H1 (cell line): ENCODE measurements around the gene CFAP97D2. TPM values are rescaled to one million over a fixed set of nuclear protein-coding genes. Genes with fewer than 3 reads are reported as not detected.

Experiments
- CTCF ChIA-PET: fragments of 300-600 bp; sonication (Branson Sonifier 250); formaldehyde crosslinking; loops from one replicate; lab custom pipeline; 2021; ENCODE audit not compliant: partially characterized antibody; lab: Charles Lee
- POLR2A ChIA-PET: fragments of 300-600 bp; sonication (Branson Sonifier 250); formaldehyde crosslinking; loops from one replicate; lab custom pipeline; 2021; ENCODE audit warnings: inconsistent platforms; ENCODE audit not compliant: partially characterized antibody; lab: Charles Lee
- DNase-seq, 2 experiments: peaks; one replicate each; pipeline versions ENCODE4 v3.0.0 to v3.0.0-alpha.2; 2010 to 2022; ENCODE audit warnings: low spot score in 2 of 2, low read depth in 1 of 2, mixed read lengths in 1 of 2
- FAIRE-seq: peaks from 2 replicates; lab custom pipeline; 2011; peaks lifted over from hg19 to GRCh38; lab: Jason Lieb, UNC
- H2AFZ ChIP-seq: 2 replicates; pipeline ENCODE4 v1.8.1; 2012; ENCODE audit warnings: low read length, inconsistent platforms
- H2AK5ac ChIP-seq: 2 replicates; pipeline ENCODE4 v1.6.1; 2013; ENCODE audit warnings: low read depth, low read length
- H2BK120ac ChIP-seq: replicated peaks from 2 replicates; pipeline ENCODE3; 2013; ENCODE audit warnings: low read depth, low read length, inconsistent platforms
- H2BK12ac ChIP-seq: 2 replicates; pipeline ENCODE4 v1.6.1; 2013; ENCODE audit warnings: low read depth, low read length
- H2BK15ac ChIP-seq: 2 replicates; pipeline ENCODE4 v1.6.1; 2013; ENCODE audit warnings: low read length
- H2BK20ac ChIP-seq: 2 replicates; pipeline ENCODE4 v1.6.1; 2013; ENCODE audit warnings: low read length
- H2BK5ac ChIP-seq: 2 replicates; pipeline ENCODE4 v1.6.1; 2013; ENCODE audit warnings: low read depth, low read length
- H3K14ac ChIP-seq: 2 replicates; pipeline ENCODE4 v1.6.1; 2013; ENCODE audit warnings: inconsistent platforms; ENCODE audit not compliant: insufficient read length
- H3K18ac ChIP-seq: 2 replicates; pipeline ENCODE4 v1.6.1; 2013; ENCODE audit warnings: low read length; ENCODE audit errors: extremely low read depth
- H3K23ac ChIP-seq: 2 replicates; pipeline ENCODE4 v1.6.1; 2013; ENCODE audit warnings: inconsistent platforms; ENCODE audit not compliant: insufficient read length
- H3K23me2 ChIP-seq: 2 replicates; pipeline ENCODE4 v1.6.1; 2013; ENCODE audit warnings: low read depth, low read length
- H3K27ac ChIP-seq: 2 replicates; pipeline ENCODE4 v1.6.1; 2011; ENCODE audit warnings: low read depth, low read length, inconsistent platforms
- H3K27me3 ChIP-seq, 4 experiments: replicated peaks in 1 of 4; 1 replicate in 1 of 4; 2 replicates in 3 of 4; pipeline versions ENCODE4 v1.6.1 to v1.8.1; 2011 to 2013; ENCODE audit warnings: low read length in 3 of 4, mild to moderate bottlenecking in 3 of 4, inconsistent platforms in 2 of 4, mixed read lengths in 2 of 4, moderate library complexity in 1 of 4; ENCODE audit not compliant: control insufficient read depth in 3 of 4, insufficient read depth in 3 of 4; ENCODE audit errors: extremely low read depth in 1 of 4
- H3K36me3 ChIP-seq, 4 experiments: 2 replicates each; pipeline versions ENCODE4 v1.6.1 to v1.8.1; 2011 to 2013; ENCODE audit warnings: mild to moderate bottlenecking in 4 of 4, low read length in 3 of 4, moderate library complexity in 2 of 4, control low read depth in 1 of 4, inconsistent platforms in 1 of 4; ENCODE audit not compliant: insufficient read depth in 4 of 4, control insufficient read depth in 2 of 4
- H3K4ac ChIP-seq: replicated peaks from 2 replicates; pipeline ENCODE3; 2013; ENCODE audit warnings: low read length, low read depth, mixed read lengths, inconsistent platforms; ENCODE audit not compliant: insufficient read length
- H3K4me1 ChIP-seq, 4 experiments: replicated peaks in 1 of 4; 1 replicate in 1 of 4; 2 replicates in 3 of 4; pipeline versions ENCODE4 v1.6.1 to v1.8.1; 2011 to 2013; ENCODE audit warnings: low read length in 3 of 4, inconsistent platforms in 2 of 4, mixed read lengths in 1 of 4; ENCODE audit not compliant: insufficient read depth in 4 of 4, control insufficient read depth in 3 of 4
- H3K4me2 ChIP-seq, 2 experiments: 2 replicates each; pipeline versions ENCODE4 v1.6.1 to v1.8.1; 2011 to 2013; ENCODE audit warnings: low read depth in 2 of 2, low read length in 2 of 2, control low read depth in 1 of 2, inconsistent platforms in 1 of 2, mild to moderate bottlenecking in 1 of 2; ENCODE audit not compliant: insufficient read depth in 1 of 2
- H3K4me3 ChIP-seq, 4 experiments: fragments of 200-600, 300-600 bp in 1 of 4; sonication (generic), shearing (Covaris generic), sonication (Bioruptor Twin) in 1 of 4; 2 replicates each; pipeline versions ENCODE4 v1.5.1 to v1.8.1; 2011 to 2016; ENCODE audit warnings: low read length in 4 of 4, low read depth in 3 of 4, control low read depth in 2 of 4, inconsistent platforms in 2 of 4, mild to moderate bottlenecking in 2 of 4, mixed read lengths in 1 of 4, moderate library complexity in 1 of 4; ENCODE audit not compliant: insufficient read depth in 2 of 4; ENCODE audit errors: extremely low read depth in 1 of 4
- H3K56ac ChIP-seq: replicated peaks from 2 replicates; pipeline ENCODE3; 2013; ENCODE audit warnings: low read depth, mild to moderate bottlenecking, mixed read lengths, low read length, inconsistent platforms; ENCODE audit not compliant: insufficient read length
- H3K79me1 ChIP-seq: 2 replicates; pipeline ENCODE4 v1.6.1; 2013; ENCODE audit warnings: low read depth, low read length, control low read depth
- H3K79me2 ChIP-seq, 2 experiments: 2 replicates each; pipeline versions ENCODE4 v1.6.1 to v1.8.1; 2012 to 2013; ENCODE audit warnings: low read length in 2 of 2, mild to moderate bottlenecking in 2 of 2, inconsistent platforms in 1 of 2; ENCODE audit not compliant: insufficient read depth in 2 of 2, control insufficient read depth in 1 of 2
- H3K9ac ChIP-seq, 4 experiments: replicated peaks in 1 of 4; 1 replicate in 1 of 4; 2 replicates in 3 of 4; pipeline versions ENCODE4 v1.6.1 to v1.8.1; 2011 to 2013; ENCODE audit warnings: low read depth in 3 of 4, low read length in 3 of 4, control low read depth in 2 of 4, mild to moderate bottlenecking in 2 of 4, moderate library complexity in 2 of 4, inconsistent platforms in 1 of 4; ENCODE audit errors: extremely low read depth in 1 of 4
- H3K9me3 ChIP-seq, 2 experiments: 2 replicates each; pipeline versions ENCODE4 v1.6.1 to v1.8.1; 2012 to 2013; ENCODE audit warnings: mild to moderate bottlenecking in 2 of 2, moderate library complexity in 2 of 2, control low read depth in 1 of 2, inconsistent platforms in 1 of 2, low read depth in 1 of 2, low read length in 1 of 2, mixed read lengths in 1 of 2; ENCODE audit not compliant: insufficient read depth in 2 of 2
- H4K20me1 ChIP-seq, 2 experiments: replicated peaks in 1 of 2; 2 replicates each; pipeline versions ENCODE3 to v1.8.1; 2011 to 2013; ENCODE audit warnings: inconsistent platforms in 2 of 2, low read length in 2 of 2, mild to moderate bottlenecking in 1 of 2; ENCODE audit not compliant: insufficient read depth in 2 of 2, control insufficient read depth in 1 of 2
- H4K5ac ChIP-seq: 2 replicates; pipeline ENCODE4 v1.6.1; 2013; ENCODE audit warnings: low read length, low read depth, mixed read lengths, inconsistent platforms; ENCODE audit not compliant: insufficient read length
- H4K8ac ChIP-seq: 2 replicates; pipeline ENCODE4 v1.8.0; 2013; ENCODE audit warnings: mild to moderate bottlenecking, moderate library complexity, low read length, inconsistent platforms; ENCODE audit not compliant: insufficient read depth; ENCODE audit errors: extremely low read depth
- H4K91ac ChIP-seq: replicated peaks from 2 replicates; pipeline ENCODE3; 2013; ENCODE audit warnings: low read length, mixed read lengths, inconsistent platforms; ENCODE audit not compliant: insufficient read length
- ATF3 ChIP-seq: IDR thresholded peaks from 2 replicates; pipeline ENCODE4 v1.6.1; 2011; ENCODE audit warnings: low read depth, mild to moderate bottlenecking, low read length; ENCODE audit not compliant: insufficient read depth
- BCL11A ChIP-seq, 2 experiments: IDR thresholded peaks; one replicate each; pipeline ENCODE4 v1.6.1; 2011; ENCODE audit warnings: low read depth in 2 of 2, low read length in 2 of 2, mild to moderate bottlenecking in 2 of 2
- CBX5 ChIP-seq: fragments of 300-800, 300-1000 bp; sonication (generic); IDR thresholded peaks from 2 replicates; pipeline ENCODE4 v1.7.1; 2016; ENCODE audit warnings: antibody characterized with exemption, low read length, low read depth
- EGR1 ChIP-seq: IDR thresholded peaks from 2 replicates; pipeline ENCODE4 v1.6.1; 2011; ENCODE audit warnings: low read depth, low read length, borderline replicate concordance
- EZH2 ChIP-seq: fragments of 200-600 bp; sonication (generic); IDR thresholded peaks from 2 replicates; pipeline ENCODE4 v1.7.1; 2012; ENCODE audit warnings: low read depth, mild to moderate bottlenecking, moderate library complexity, low read length, inconsistent platforms; ENCODE audit not compliant: severe bottlenecking
- JUN ChIP-seq: IDR thresholded peaks from 2 replicates; pipeline ENCODE4 v1.6.1; 2011; ENCODE audit warnings: low read depth, mild to moderate bottlenecking, improper control_type of control experiment, low read length
- MAFK ChIP-seq: IDR thresholded peaks from 2 replicates; pipeline ENCODE4 v1.6.1; 2012; ENCODE audit warnings: low read depth, mild to moderate bottlenecking, improper control_type of control experiment, low read length
- RAD21 ChIP-seq, 2 experiments: IDR thresholded peaks in 1 of 2; conservative IDR thresholded peaks in 1 of 2; 2 replicates each; pipeline ENCODE4 v1.6.1; 2011; ENCODE audit warnings: low read depth in 2 of 2, low read length in 2 of 2, improper control_type of control experiment in 1 of 2, inconsistent platforms in 1 of 2, mild to moderate bottlenecking in 1 of 2, moderate library complexity in 1 of 2
- SIN3A ChIP-seq, 2 experiments: IDR thresholded peaks in 1 of 2; conservative IDR thresholded peaks in 1 of 2; 2 replicates each; pipeline ENCODE4 v1.6.1; 2011 to 2012; ENCODE audit warnings: low read length in 2 of 2, improper control_type of control experiment in 1 of 2, low read depth in 1 of 2, mild to moderate bottlenecking in 1 of 2
- SP4 ChIP-seq: IDR thresholded peaks from 2 replicates; pipeline ENCODE4 v1.6.1; 2012; ENCODE audit warnings: low read length, inconsistent platforms
- SUZ12 ChIP-seq: fragments of 200-600 bp; sonication (generic); IDR thresholded peaks from 2 replicates; pipeline ENCODE4 v1.6.1; 2012; ENCODE audit warnings: mild to moderate bottlenecking, inconsistent platforms, low read length, moderate library complexity, mixed read lengths
- TAF1 ChIP-seq: IDR thresholded peaks from 2 replicates; pipeline ENCODE4 v1.6.1; 2011; ENCODE audit warnings: mild to moderate bottlenecking, low read depth, low read length
- WGBS, 2 experiments: shearing (Covaris generic) in 1 of 2; methylation state at CpG; one replicate each; pipeline versions ENCODE4 v1.1.6 to v1.1.7; 2013 to 2015; ENCODE audit warnings: low lambda C conversion rate in 2 of 2, mixed read lengths in 2 of 2, inconsistent platforms in 1 of 2, low coverage in 1 of 2, missing lambda C conversion rate in 1 of 2; ENCODE audit not compliant: insufficient replicate concordance in 2 of 2, insufficient coverage in 1 of 2, insufficient read length in 1 of 2; ENCODE audit errors: extremely low coverage in 1 of 2, missing lambda C conversion rate in 1 of 2; 5-methylcytosine and 5-hydroxymethylcytosine counted together
- polyA plus RNA-seq, 7 experiments: library from polyadenylated mRNA; depleted of rRNA in 3 of 7; stranded (reverse) in 5 of 7; unstranded in 2 of 7; fragments of >200 nt in 5 of 7; fragments of 200-250 nt in 2 of 7; gene quantifications; 1 replicate in 5 of 7; 2 replicates in 1 of 7; 4 replicates in 1 of 7; pipeline versions ENCODE4 v1.2.1 to v1.2.3, GENCODE V29; 2011 to 2013; ENCODE audit warnings: missing spikeins in 2 of 7, mixed read lengths in 2 of 7
- total RNA-seq: library from RNA; stranded (reverse); fragmentation: NEBNext Ultra II Directional; extraction: Animal tissue kit (Norgen Biotek cat#: 25700); gene quantifications from 2 replicates; pipeline ENCODE4 v1.2.1, GENCODE V29; 2021

Gene CFAP97D2
- total and polyA plus RNA-seq, 2 of the 8 experiments (the other 6 are each of a cell fraction or from before 2014, with no cell fraction given), result not detected

GRCh38 chr13:114229506-114229905, 50.4 kb downstream of the CFAP97D2 start:
- Histone ChIP-seq H3K4me3 (peak overlapping the region in 1 of 4 experiments; percentile 29; a peak in 1 of 8 replicates), H3K36me3 (no peaks in the 10 kb centered on the region), H3K4me1 (peaks cover 15 to 34% (median 25%) of the 10 kb centered on the region in 4 experiments), H3K9me3 (no peaks in the 10 kb centered on the region), H4K8ac (no peak overlapping the region), H3K14ac (no peak overlapping the region), H2BK12ac (peak overlapping the region; percentile 40; the same call in 1 of the 2 replicates), H3K56ac (no peak overlapping the region), H2AK5ac (no peak overlapping the region), H3K27me3 (no peaks in the 10 kb centered on the region), H2AFZ (no peak overlapping the region), H2BK5ac (peak overlapping the region; percentile 95; the same call in 1 of the 2 replicates), H3K79me1 (peaks cover 3% of the 10 kb centered on the region; the same call in 1 of the 2 replicates), H3K79me2 (no peaks in the 10 kb centered on the region), H2BK120ac (peak overlapping the region; percentile 90), H3K23ac (no peak overlapping the region), H3K18ac (peak overlapping the region; percentile 51; the same call in 1 of the 2 replicates), H3K4me2 (peak overlapping the region; percentile 15 to 26; a peak in 2 of 4 replicates), H4K91ac (no peak overlapping the region), H4K5ac (peak overlapping the region; percentile 42), H4K20me1 (peaks cover 0 to 2% of the 10 kb centered on the region in 2 experiments), H2BK15ac (no peak overlapping the region), H3K4ac (no peak overlapping the region), H3K27ac (peak overlapping the region; percentile 16; the same call in 1 of the 2 replicates), H3K9ac (no peak overlapping the region), H3K23me2 (peaks cover 3% of the 10 kb centered on the region; the same call in 1 of the 2 replicates), H2BK20ac (peak overlapping the region; percentile 78)
- POLR2A ChIA-PET, result interaction anchor here (1.6 to 3.2 kb wide), 3 partner anchors 8 to 142 kb away, joined by 6 to 19 read pairs (median 6); partner anchors contain the start of gene UPF3A
- no peak for FAIRE-seq
- DNase-seq, result no peak
- WGBS, 2 experiments, result 47% methylated on average over 4 of the region's 4 CpGs; no CpG with 5 or more reads in 1 of the 2 experiments
- CTCF ChIA-PET, result interaction anchor here (0.8 to 1.9 kb wide), 3 partner anchors 118 to 390 kb away, joined by 3 to 6 read pairs (median 6); no protein-coding TSS in a partner anchor
- TF ChIP-seq RAD21 (IDR thresholded peaks at IDR 0.05 in 1 of 2, conservative IDR thresholded peaks at IDR 0.05 in 1 of 2; ENCODE audit: low read depth in 2 of 2, low read length in 2 of 2), result no peak
- TF ChIP-seq ATF3, result no peak
- no peak for TF ChIP-seq BCL11A (IDR thresholded peaks at IDR 0.05; ENCODE audit: low read depth in 2 of 2, low read length in 2 of 2)
- TF ChIP-seq MAFK, result no peak
- TF ChIP-seq SUZ12, result no peak
- TF ChIP-seq EGR1, result no peak
- no peak for TF ChIP-seq TAF1
- TF ChIP-seq JUN, result no peak
- TF ChIP-seq SIN3A (conservative IDR thresholded peaks at IDR 0.05 in 1 of 2, IDR thresholded peaks at IDR 0.05 in 1 of 2; ENCODE audit: low read depth in 1 of 2, low read length in 2 of 2), result no peak
- TF ChIP-seq EZH2, result no peak
- TF ChIP-seq SP4, result no peak
- no peak for TF ChIP-seq CBX5
